Stimulated activated CD8-positive, alpha-beta memory T cell treated with anti-CD3 and anti-CD28 coated beads, Interleukin-4, amount 100 ng/mL, for 24 hours (primary cell): ENCODE measurements around the gene NPIPA2.
"Not testable (repeated sequence)": the region's sequence is repeated elsewhere in the genome, so short reads cannot be mapped to it uniquely, and the experiment has no call there.

ENCODE experiments used
- DNase-seq: peaks from one replicate; pipeline ENCODE4 v3.0.0-alpha.2; 2020; ENCODE audit warnings: low read depth

Gene NPIPA2

GRCh38 chr16:14742273-14743128 is at the start of gene NPIPA2:
NPIPA2 (plus strand) TSS chr16:14742533; CDS start chr16:14748066, 5,533 bp downstream.
- DNase-seq: not testable (repeated sequence)

GRCh38 chr16:14694129-14694528 is 48.2 kb upstream of the NPIPA2 start, which contains the start of gene PLA2G10:
PLA2G10 (minus strand) TSS chr16:14694308; CDS start chr16:14694229, 79 bp downstream.
- not testable (repeated sequence) for DNase-seq

- DNase-seq: not testable (repeated sequence)
Observed at GRCh38 chr16:14701859-14702258, 40.5 kb upstream of the NPIPA2 start.

GRCh38 chr16:14702672-14703071 is 39.7 kb upstream of the NPIPA2 start:
- DNase-seq: not testable (repeated sequence)

- not testable (repeated sequence) for DNase-seq
Observed at GRCh38 chr16:14703156-14704011, 38.9 kb upstream of the NPIPA2 start, which contains the start of gene NPIPA3. NPIPA3 (plus strand) TSS chr16:14703411; CDS start chr16:14708944, 5,533 bp downstream.

- not testable (repeated sequence) for DNase-seq
Observed at GRCh38 chr16:14733233-14733632, 9.1 kb upstream of the NPIPA2 start.

- DNase-seq: not testable (repeated sequence)
Observed at GRCh38 chr16:14740832-14741385, 1.4 kb upstream of the NPIPA2 start.

- DNase-seq: not testable (repeated sequence)
Observed at GRCh38 chr16:14741794-14742193, 539 bp upstream of the NPIPA2 start.

- DNase-seq: not testable (repeated sequence)
Observed at GRCh38 chr16:14773654-14774053, 31.3 kb downstream of the NPIPA2 start.

GRCh38 chr16:14775624-14776023 is 33.3 kb downstream of the NPIPA2 start:
- DNase-seq: not testable (repeated sequence)

- DNase-seq: not testable (repeated sequence)
Observed at GRCh38 chr16:14776763-14777162, 34.4 kb downstream of the NPIPA2 start.

GRCh38 chr16:14779368-14779877 is 37.1 kb downstream of the NPIPA2 start:
- DNase-seq: not testable (repeated sequence)

- not testable (repeated sequence) for DNase-seq
Observed at GRCh38 chr16:14786180-14786579, 43.8 kb downstream of the NPIPA2 start.

- not testable (repeated sequence) for DNase-seq
Observed at GRCh38 chr16:14789577-14789976, 47.2 kb downstream of the NPIPA2 start.

- DNase-seq: not testable (repeated sequence)
Observed at GRCh38 chr16:14790320-14790956, 48.1 kb downstream of the NPIPA2 start.

- DNase-seq: not testable (repeated sequence)
Observed at GRCh38 chr16:14792914-14793313, 50.6 kb downstream of the NPIPA2 start.

GRCh38 chr16:14797558-14797957 is 55.2 kb downstream of the NPIPA2 start:
- not testable (repeated sequence) for DNase-seq

GRCh38 chr16:14803577-14803976 is 61.2 kb downstream of the NPIPA2 start:
- DNase-seq: not testable (repeated sequence)

- not testable (repeated sequence) for DNase-seq
Observed at GRCh38 chr16:14807184-14807678, 64.9 kb downstream of the NPIPA2 start.

- not testable (repeated sequence) for DNase-seq
Observed at GRCh38 chr16:14813890-14814289, 71.6 kb downstream of the NPIPA2 start.
